ENCODE measurements around the gene MAP7.

DNA sequence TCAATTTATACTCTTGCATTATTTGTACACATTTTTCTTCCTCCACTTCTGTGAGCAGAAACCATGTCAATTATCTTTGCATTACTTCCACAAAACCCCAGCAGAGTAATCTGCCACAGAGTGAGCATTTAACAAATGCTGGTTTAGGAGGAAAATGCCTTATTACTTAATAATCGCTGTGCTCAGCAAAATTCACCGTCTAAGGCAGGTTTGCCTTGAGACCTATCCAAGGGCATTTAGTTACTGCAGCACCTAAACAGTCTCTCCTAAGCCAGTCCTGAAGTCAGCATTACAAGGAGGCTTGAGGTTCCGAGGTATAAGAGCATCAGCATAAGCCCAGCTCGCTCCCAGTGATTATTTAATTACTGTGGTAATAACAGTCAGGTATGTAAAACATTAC lies 28.3 kb downstream of the MAP7 start:
- TF ChIP-seq, protein P1, sequence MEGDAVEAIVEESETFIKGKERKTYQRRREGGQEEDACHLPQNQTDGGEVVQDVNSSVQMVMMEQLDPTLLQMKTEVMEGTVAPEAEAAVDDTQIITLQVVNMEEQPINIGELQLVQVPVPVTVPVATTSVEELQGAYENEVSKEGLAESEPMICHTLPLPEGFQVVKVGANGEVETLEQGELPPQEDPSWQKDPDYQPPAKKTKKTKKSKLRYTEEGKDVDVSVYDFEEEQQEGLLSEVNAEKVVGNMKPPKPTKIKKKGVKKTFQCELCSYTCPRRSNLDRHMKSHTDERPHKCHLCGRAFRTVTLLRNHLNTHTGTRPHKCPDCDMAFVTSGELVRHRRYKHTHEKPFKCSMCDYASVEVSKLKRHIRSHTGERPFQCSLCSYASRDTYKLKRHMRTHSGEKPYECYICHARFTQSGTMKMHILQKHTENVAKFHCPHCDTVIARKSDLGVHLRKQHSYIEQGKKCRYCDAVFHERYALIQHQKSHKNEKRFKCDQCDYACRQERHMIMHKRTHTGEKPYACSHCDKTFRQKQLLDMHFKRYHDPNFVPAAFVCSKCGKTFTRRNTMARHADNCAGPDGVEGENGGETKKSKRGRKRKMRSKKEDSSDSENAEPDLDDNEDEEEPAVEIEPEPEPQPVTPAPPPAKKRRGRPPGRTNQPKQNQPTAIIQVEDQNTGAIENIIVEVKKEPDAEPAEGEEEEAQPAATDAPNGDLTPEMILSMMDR (IDR thresholded peaks at IDR 0.05), result no peak
- TF ChIP-seq POLR2A (IDR thresholded peaks at IDR 0.05; ENCODE audit: low read length) (no peak), POLR2AphosphoS2 (conservative IDR thresholded peaks at IDR 0.05; ENCODE audit: low read length) (no peak), MAFK (IDR thresholded peaks at IDR 0.05; ENCODE audit: partially characterized antibody) (peak; percentile 96), RCOR1 (IDR thresholded peaks at IDR 0.05; ENCODE audit: low read depth, low read length) (no peak), RAD21 (conservative IDR thresholded peaks at IDR 0.05 in 1 of 2, IDR thresholded peaks at IDR 0.05 in 1 of 2) (no peak), CBX2 (IDR thresholded peaks at IDR 0.05; ENCODE audit: borderline replicate concordance, low read depth) (no peak), NFE2L2 (conservative IDR thresholded peaks at IDR 0.05; ENCODE audit: low read length) (no peak), JUNB (IDR thresholded peaks at IDR 0.05) (no peak)
